Neural progenitor cell (in vitro differentiated cells): ENCODE measurements around the gene UEVLD.

Experiments used
- EZH2 ChIP-seq: fragments of 200-600 bp; sonication (generic); IDR thresholded peaks from 2 replicates; pipeline ENCODE4 v1.6.1; 2017; ENCODE audit warnings: antibody characterized with exemption, mild to moderate bottlenecking, moderate library complexity
- EZH2phosphoT487 ChIP-seq: fragments of 200-600 bp; sonication (generic); IDR thresholded peaks from 2 replicates; pipeline ENCODE4 v1.6.1; 2017; ENCODE audit warnings: antibody characterized with exemption
- TF ChIP-seq, protein P1 (sequence below): fragments of 200-600 bp; sonication (generic); IDR thresholded peaks from 2 replicates; pipeline ENCODE4 v1.5.1; 2017; ENCODE audit warnings: antibody characterized with exemption, mild to moderate bottlenecking

GRCh38 chr11:18521122-18521521 lies 67.4 kb downstream of the UEVLD start:
- no peak for TF ChIP-seq EZH2phosphoT487
- TF ChIP-seq, protein P1, sequence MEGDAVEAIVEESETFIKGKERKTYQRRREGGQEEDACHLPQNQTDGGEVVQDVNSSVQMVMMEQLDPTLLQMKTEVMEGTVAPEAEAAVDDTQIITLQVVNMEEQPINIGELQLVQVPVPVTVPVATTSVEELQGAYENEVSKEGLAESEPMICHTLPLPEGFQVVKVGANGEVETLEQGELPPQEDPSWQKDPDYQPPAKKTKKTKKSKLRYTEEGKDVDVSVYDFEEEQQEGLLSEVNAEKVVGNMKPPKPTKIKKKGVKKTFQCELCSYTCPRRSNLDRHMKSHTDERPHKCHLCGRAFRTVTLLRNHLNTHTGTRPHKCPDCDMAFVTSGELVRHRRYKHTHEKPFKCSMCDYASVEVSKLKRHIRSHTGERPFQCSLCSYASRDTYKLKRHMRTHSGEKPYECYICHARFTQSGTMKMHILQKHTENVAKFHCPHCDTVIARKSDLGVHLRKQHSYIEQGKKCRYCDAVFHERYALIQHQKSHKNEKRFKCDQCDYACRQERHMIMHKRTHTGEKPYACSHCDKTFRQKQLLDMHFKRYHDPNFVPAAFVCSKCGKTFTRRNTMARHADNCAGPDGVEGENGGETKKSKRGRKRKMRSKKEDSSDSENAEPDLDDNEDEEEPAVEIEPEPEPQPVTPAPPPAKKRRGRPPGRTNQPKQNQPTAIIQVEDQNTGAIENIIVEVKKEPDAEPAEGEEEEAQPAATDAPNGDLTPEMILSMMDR: no peak
- TF ChIP-seq EZH2: no peak
